ENCODE measurements around the gene SPRY1.

SPRY1 gene

GRCh38 chr4:123430501-123430900, 33.9 kb downstream of the SPRY1 start:
- H3K9me3 Mint-ChIP-seq, result peaks cover 33% of the 10 kb centered on the region
- H3K27ac Mint-ChIP-seq, result no peak overlapping the region
- peaks cover 4% of the 10 kb centered on the region for H3K27me3 Mint-ChIP-seq (ENCODE audit: low read depth)
- H3K4me3 Mint-ChIP-seq, result no peak overlapping the region
- H3K4me1 Mint-ChIP-seq (ENCODE audit: low read depth), result no peaks in the 10 kb centered on the region
- peaks cover 9% of the 10 kb centered on the region for H3K36me3 Mint-ChIP-seq (ENCODE audit: low read depth)

GRCh38 chr4:123433573-123433972, 37.0 kb downstream of the SPRY1 start:
- H3K36me3 Mint-ChIP-seq (ENCODE audit: low read depth), result no peaks in the 10 kb centered on the region
- no peak overlapping the region for H3K4me3 Mint-ChIP-seq
- peaks cover 6% of the 10 kb centered on the region for H3K9me3 Mint-ChIP-seq
- H3K27me3 Mint-ChIP-seq (ENCODE audit: low read depth), result peaks cover 4% of the 10 kb centered on the region
- no peaks in the 10 kb centered on the region for H3K4me1 Mint-ChIP-seq (ENCODE audit: low read depth)
- no peak overlapping the region for H3K27ac Mint-ChIP-seq

- H3K36me3 Mint-ChIP-seq (ENCODE audit: low read depth), result no peaks in the 10 kb centered on the region
- peaks cover 5% of the 10 kb centered on the region for H3K9me3 Mint-ChIP-seq
- H3K4me1 Mint-ChIP-seq (ENCODE audit: low read depth), result no peaks in the 10 kb centered on the region
Measured at GRCh38 chr4:123433976-123434375, 37.4 kb downstream of the SPRY1 start.

GRCh38 chr4:123435246-123436113, 38.9 kb downstream of the SPRY1 start:
- no peaks in the 10 kb centered on the region for H3K9me3 Mint-ChIP-seq
- no peak overlapping the region for H3K27ac Mint-ChIP-seq
- H3K4me3 Mint-ChIP-seq, result no peak overlapping the region
- peaks cover 4% of the 10 kb centered on the region for H3K27me3 Mint-ChIP-seq (ENCODE audit: low read depth)
- H3K36me3 Mint-ChIP-seq (ENCODE audit: low read depth), result no peaks in the 10 kb centered on the region
- no peaks in the 10 kb centered on the region for H3K4me1 Mint-ChIP-seq (ENCODE audit: low read depth)

More at GRCh38 chr4:123433976-123434375, 37.4 kb downstream of the SPRY1 start:
- no peak overlapping the region for H3K27ac Mint-ChIP-seq
- H3K27me3 Mint-ChIP-seq (ENCODE audit: low read depth), result peaks cover 4% of the 10 kb centered on the region
- no peak overlapping the region for H3K4me3 Mint-ChIP-seq

GRCh38 chr4:123438031-123438430, 41.4 kb downstream of the SPRY1 start:
- H3K9me3 Mint-ChIP-seq, result no peaks in the 10 kb centered on the region

GRCh38 chr4:123443401-123444289, 47.0 kb downstream of the SPRY1 start:
- Mint-ChIP-seq H3K27me3 (ENCODE audit: low read depth) (no peaks in the 10 kb centered on the region), H3K36me3 (ENCODE audit: low read depth) (peaks cover 2% of the 10 kb centered on the region), H3K4me3 (peak overlapping the region; percentile 72), H3K27ac (peak overlapping the region; percentile 82), H3K4me1 (ENCODE audit: low read depth) (peaks cover 19% of the 10 kb centered on the region), H3K9me3 (no peaks in the 10 kb centered on the region)

More at GRCh38 chr4:123438031-123438430, 41.4 kb downstream of the SPRY1 start:
- H3K36me3 Mint-ChIP-seq (ENCODE audit: low read depth), result no peaks in the 10 kb centered on the region
- H3K27ac Mint-ChIP-seq, result no peak overlapping the region
- peaks cover 4% of the 10 kb centered on the region for H3K27me3 Mint-ChIP-seq (ENCODE audit: low read depth)
- H3K4me1 Mint-ChIP-seq (ENCODE audit: low read depth), result no peaks in the 10 kb centered on the region
- H3K4me3 Mint-ChIP-seq, result no peak overlapping the region

- Mint-ChIP-seq H3K27me3 (ENCODE audit: low read depth) (no peaks in the 10 kb centered on the region), H3K36me3 (ENCODE audit: low read depth) (peaks cover 2% of the 10 kb centered on the region), H3K9me3 (no peaks in the 10 kb centered on the region), H3K4me1 (ENCODE audit: low read depth) (peaks cover 20% of the 10 kb centered on the region), H3K4me3 (peak overlapping the region; percentile 72), H3K27ac (peak overlapping the region; percentile 82)
Measured at GRCh38 chr4:123444290-123444731, 47.7 kb downstream of the SPRY1 start.

GRCh38 chr4:123446865-123447474, 50.4 kb downstream of the SPRY1 start:
- Mint-ChIP-seq H3K4me3 (no peak overlapping the region), H3K27ac (no peak overlapping the region), H3K9me3 (no peaks in the 10 kb centered on the region), H3K4me1 (ENCODE audit: low read depth) (peaks cover 30% of the 10 kb centered on the region), H3K27me3 (ENCODE audit: low read depth) (no peaks in the 10 kb centered on the region), H3K36me3 (ENCODE audit: low read depth) (peaks cover 2% of the 10 kb centered on the region)

GRCh38 chr4:123449362-123449761, 52.8 kb downstream of the SPRY1 start:
- no peaks in the 10 kb centered on the region for H3K9me3 Mint-ChIP-seq
- H3K27me3 Mint-ChIP-seq (ENCODE audit: low read depth), result no peaks in the 10 kb centered on the region
- no peaks in the 10 kb centered on the region for H3K36me3 Mint-ChIP-seq (ENCODE audit: low read depth)
- no peak overlapping the region for H3K4me3 Mint-ChIP-seq
- no peak overlapping the region for H3K27ac Mint-ChIP-seq
- H3K4me1 Mint-ChIP-seq (ENCODE audit: low read depth), result peaks cover 24% of the 10 kb centered on the region

GRCh38 chr4:123449780-123450179, 53.2 kb downstream of the SPRY1 start:
- Mint-ChIP-seq H3K27me3 (ENCODE audit: low read depth) (no peaks in the 10 kb centered on the region), H3K4me3 (no peak overlapping the region), H3K4me1 (ENCODE audit: low read depth) (peaks cover 22% of the 10 kb centered on the region), H3K27ac (no peak overlapping the region), H3K36me3 (ENCODE audit: low read depth) (no peaks in the 10 kb centered on the region), H3K9me3 (no peaks in the 10 kb centered on the region)

GRCh38 chr4:123450393-123450792, 53.8 kb downstream of the SPRY1 start:
- peaks cover 22% of the 10 kb centered on the region for H3K4me1 Mint-ChIP-seq (ENCODE audit: low read depth)
- no peaks in the 10 kb centered on the region for H3K27me3 Mint-ChIP-seq (ENCODE audit: low read depth)
- no peaks in the 10 kb centered on the region for H3K36me3 Mint-ChIP-seq (ENCODE audit: low read depth)
- H3K4me3 Mint-ChIP-seq, result no peak overlapping the region
- H3K9me3 Mint-ChIP-seq, result peaks cover 3% of the 10 kb centered on the region
- H3K27ac Mint-ChIP-seq, result no peak overlapping the region

GRCh38 chr4:123452616-123453015, 56.0 kb downstream of the SPRY1 start:
- H3K4me1 Mint-ChIP-seq (ENCODE audit: low read depth), result peaks cover 18% of the 10 kb centered on the region
- peaks cover 8% of the 10 kb centered on the region for H3K9me3 Mint-ChIP-seq
- no peaks in the 10 kb centered on the region for H3K27me3 Mint-ChIP-seq (ENCODE audit: low read depth)
- H3K4me3 Mint-ChIP-seq, result no peak overlapping the region
- H3K27ac Mint-ChIP-seq, result no peak overlapping the region
- peaks cover 3% of the 10 kb centered on the region for H3K36me3 Mint-ChIP-seq (ENCODE audit: low read depth)

- H3K4me1 Mint-ChIP-seq (ENCODE audit: low read depth), result peaks cover 18% of the 10 kb centered on the region
- peaks cover 8% of the 10 kb centered on the region for H3K9me3 Mint-ChIP-seq
- H3K27me3 Mint-ChIP-seq (ENCODE audit: low read depth), result no peaks in the 10 kb centered on the region
- peaks cover 3% of the 10 kb centered on the region for H3K36me3 Mint-ChIP-seq (ENCODE audit: low read depth)
- no peak overlapping the region for H3K4me3 Mint-ChIP-seq
- no peak overlapping the region for H3K27ac Mint-ChIP-seq
Measured at GRCh38 chr4:123453061-123453680, 56.6 kb downstream of the SPRY1 start.

All from T-helper 1 cell treated with Interleukin-12 subunit alpha and Interleukin-12 subunit beta and Interleukin-4 antibody, amounts not matched to agents 30 μg/mL and 1 μg/mL, for 36 hours (primary cell).